Measurements from ENCODE around the gene PDLIM7. TPM values are rescaled to one million over a fixed set of nuclear protein-coding genes. Genes with fewer than 3 reads are reported as not detected.

PDLIM7 gene
- total and polyA plus RNA-seq, 2 donors: 10.8 to 61.9 TPM

- DNase-seq (ENCODE audit: low read depth in 6 of 9, low spot score in 9 of 9): no peak
- WGBS: 98% methylated on average over 13 of the region's 13 CpGs
- no peaks in the 10 kb centered on the region for H3K9me3 ChIP-seq (ENCODE audit: control insufficient read depth in 2 of 2, insufficient read depth in 1 of 2, low read length in 1 of 2)
- no peak overlapping the region for H3K27ac ChIP-seq (ENCODE audit: low read depth in 1 of 2, low read length in 1 of 2)
- H3K4me1 ChIP-seq (ENCODE audit: control insufficient read depth in 2 of 2, insufficient read depth in 2 of 2, low read length in 2 of 2): peaks cover 11% of the 10 kb centered on the region in 2 donors
- H3K36me3 ChIP-seq (ENCODE audit: control insufficient read depth in 2 of 2, insufficient read depth in 2 of 2, low read length in 1 of 2): peaks cover 56% of the 10 kb centered on the region in 2 donors
- no peaks in the 10 kb centered on the region for H3K27me3 ChIP-seq (ENCODE audit: control insufficient read depth in 2 of 2, insufficient read depth in 1 of 2, low read length in 1 of 2)
- no peak overlapping the region for H3K4me3 ChIP-seq (ENCODE audit: low read length in 2 of 2)
These were observed 22.2 kb upstream of the PDLIM7 start for GRCh38 chr5:177519463-177520235.

- WGBS: under 1% methylated on average over 96 of the region's 96 CpGs
- H3K4me1 ChIP-seq (ENCODE audit: control insufficient read depth in 2 of 2, insufficient read depth in 2 of 2, low read length in 2 of 2): peaks cover 11% of the 10 kb centered on the region in 2 donors
These were observed 19.5 kb upstream of the PDLIM7 start, which contains the start of gene DDX41 for GRCh38 chr5:177516601-177517568. Gene DDX41, minus strand, starts transcription at chr5:177516961. Its CDS starts 16 bp downstream, at chr5:177516945.

GRCh38 chr5:177515580-177515979, 18.2 kb upstream of the PDLIM7 start:
- Histone ChIP-seq H3K9me3 (ENCODE audit: control insufficient read depth in 2 of 2, insufficient read depth in 1 of 2, low read length in 1 of 2) (no peaks in the 10 kb centered on the region), H3K36me3 (ENCODE audit: control insufficient read depth in 2 of 2, insufficient read depth in 2 of 2, low read length in 1 of 2) (peaks cover 65 to 66% of the 10 kb centered on the region in 2 donors), H3K27me3 (ENCODE audit: control insufficient read depth in 2 of 2, insufficient read depth in 1 of 2, low read length in 1 of 2) (no peaks in the 10 kb centered on the region), H3K4me1 (ENCODE audit: control insufficient read depth in 2 of 2, insufficient read depth in 2 of 2, low read length in 2 of 2) (peaks cover 11 to 15% of the 10 kb centered on the region in 2 donors), H3K4me3 (ENCODE audit: low read length in 2 of 2) (peak overlapping the region; percentile 64 to 84), H3K27ac (ENCODE audit: low read depth in 1 of 2, low read length in 1 of 2) (no peak overlapping the region)
- DNase-seq (ENCODE audit: low read depth in 6 of 9, low spot score in 9 of 9): no peak
- WGBS: 88% methylated on average over 7 of the region's 7 CpGs

More at GRCh38 chr5:177516601-177517568, 19.5 kb upstream of the PDLIM7 start, which contains the start of gene DDX41:
- peak; percentile 93 to 98 (median 95) for DNase-seq (ENCODE audit: low read depth in 6 of 9, low spot score in 9 of 9)
- peaks cover 66% of the 10 kb centered on the region in 2 donors for H3K36me3 ChIP-seq (ENCODE audit: control insufficient read depth in 2 of 2, insufficient read depth in 2 of 2, low read length in 1 of 2)
- H3K27me3 ChIP-seq (ENCODE audit: control insufficient read depth in 2 of 2, insufficient read depth in 1 of 2, low read length in 1 of 2): no peaks in the 10 kb centered on the region
- H3K27ac ChIP-seq (ENCODE audit: low read depth in 1 of 2, low read length in 1 of 2): peak within 1 kb of the TSS; percentile 75 to 83
- H3K4me3 ChIP-seq (ENCODE audit: low read length in 2 of 2): peak within 1 kb of the TSS; percentile 64 to 84
- H3K9me3 ChIP-seq (ENCODE audit: control insufficient read depth in 2 of 2, insufficient read depth in 1 of 2, low read length in 1 of 2): no peaks in the 10 kb centered on the region

- Histone ChIP-seq H3K36me3 (ENCODE audit: control insufficient read depth in 2 of 2, insufficient read depth in 2 of 2, low read length in 1 of 2) (peaks cover 55 to 63% of the 10 kb centered on the region in 2 donors), H3K27ac (ENCODE audit: low read depth in 1 of 2, low read length in 1 of 2) (no peak overlapping the region)
- over 99% methylated on average over 11 of the region's 11 CpGs for WGBS
These were observed 17.1 kb upstream of the PDLIM7 start for GRCh38 chr5:177514541-177514940.

GRCh38 chr5:177513500-177513899, 16.1 kb upstream of the PDLIM7 start:
- WGBS: 99% methylated on average over 15 of the region's 15 CpGs
- Histone ChIP-seq H3K4me1 (ENCODE audit: control insufficient read depth in 2 of 2, insufficient read depth in 2 of 2, low read length in 2 of 2) (peaks cover 28 to 36% of the 10 kb centered on the region in 2 donors), H3K27ac (ENCODE audit: low read depth in 1 of 2, low read length in 1 of 2) (no peak overlapping the region), H3K4me3 (ENCODE audit: low read length in 2 of 2) (no peak overlapping the region), H3K9me3 (ENCODE audit: control insufficient read depth in 2 of 2, insufficient read depth in 1 of 2, low read length in 1 of 2) (peaks cover 0 to 3% of the 10 kb centered on the region in 2 donors), H3K27me3 (ENCODE audit: control insufficient read depth in 2 of 2, insufficient read depth in 1 of 2, low read length in 1 of 2) (no peaks in the 10 kb centered on the region), H3K36me3 (ENCODE audit: control insufficient read depth in 2 of 2, insufficient read depth in 2 of 2, low read length in 1 of 2) (peaks cover 51 to 58% of the 10 kb centered on the region in 2 donors)
- no peak for DNase-seq (ENCODE audit: low read depth in 6 of 9, low spot score in 9 of 9)

More at GRCh38 chr5:177514541-177514940, 17.1 kb upstream of the PDLIM7 start:
- Histone ChIP-seq H3K4me3 (ENCODE audit: low read length in 2 of 2) (no peak overlapping the region), H3K27me3 (ENCODE audit: control insufficient read depth in 2 of 2, insufficient read depth in 1 of 2, low read length in 1 of 2) (no peaks in the 10 kb centered on the region), H3K4me1 (ENCODE audit: control insufficient read depth in 2 of 2, insufficient read depth in 2 of 2, low read length in 2 of 2) (peaks cover 18 to 25% of the 10 kb centered on the region in 2 donors), H3K9me3 (ENCODE audit: control insufficient read depth in 2 of 2, insufficient read depth in 1 of 2, low read length in 1 of 2) (no peaks in the 10 kb centered on the region)
- no peak for DNase-seq (ENCODE audit: low read depth in 6 of 9, low spot score in 9 of 9)

GRCh38 chr5:177512736-177513380, 15.5 kb upstream of the PDLIM7 start:
- H3K36me3 ChIP-seq (ENCODE audit: control insufficient read depth in 2 of 2, insufficient read depth in 2 of 2, low read length in 1 of 2): peaks cover 51 to 58% of the 10 kb centered on the region in 2 donors
- no peak for DNase-seq (ENCODE audit: low read depth in 6 of 9, low spot score in 9 of 9)
- 97% methylated on average over 16 of the region's 16 CpGs for WGBS

GRCh38 chr5:177511796-177512675, 14.6 kb upstream of the PDLIM7 start:
- no peak for DNase-seq (ENCODE audit: low read depth in 6 of 9, low spot score in 9 of 9)
- WGBS: 98% methylated on average over 34 of the region's 34 CpGs

More at GRCh38 chr5:177512736-177513380, 15.5 kb upstream of the PDLIM7 start:
- no peaks in the 10 kb centered on the region for H3K27me3 ChIP-seq (ENCODE audit: control insufficient read depth in 2 of 2, insufficient read depth in 1 of 2, low read length in 1 of 2)
- no peak overlapping the region for H3K4me3 ChIP-seq (ENCODE audit: low read length in 2 of 2)
- peaks cover 0 to 3% of the 10 kb centered on the region in 2 donors for H3K9me3 ChIP-seq (ENCODE audit: control insufficient read depth in 2 of 2, insufficient read depth in 1 of 2, low read length in 1 of 2)
- H3K27ac ChIP-seq (ENCODE audit: low read depth in 1 of 2, low read length in 1 of 2): no peak overlapping the region
- peaks cover 28 to 42% of the 10 kb centered on the region in 2 donors for H3K4me1 ChIP-seq (ENCODE audit: control insufficient read depth in 2 of 2, insufficient read depth in 2 of 2, low read length in 2 of 2)

GRCh38 chr5:177511181-177511580, 13.8 kb upstream of the PDLIM7 start:
- Histone ChIP-seq H3K27ac (ENCODE audit: low read depth in 1 of 2, low read length in 1 of 2) (peak overlapping the region; percentile 1 to 25), H3K4me1 (ENCODE audit: control insufficient read depth in 2 of 2, insufficient read depth in 2 of 2, low read length in 2 of 2) (peaks cover 27 to 44% of the 10 kb centered on the region in 2 donors), H3K27me3 (ENCODE audit: control insufficient read depth in 2 of 2, insufficient read depth in 1 of 2, low read length in 1 of 2) (no peaks in the 10 kb centered on the region), H3K9me3 (ENCODE audit: control insufficient read depth in 2 of 2, insufficient read depth in 1 of 2, low read length in 1 of 2) (peaks cover 0 to 3% of the 10 kb centered on the region in 2 donors), H3K4me3 (ENCODE audit: low read length in 2 of 2) (no peak overlapping the region), H3K36me3 (ENCODE audit: control insufficient read depth in 2 of 2, insufficient read depth in 2 of 2, low read length in 1 of 2) (peaks cover 51 to 58% of the 10 kb centered on the region in 2 donors)
- no peak for DNase-seq (ENCODE audit: low read depth in 6 of 9, low spot score in 9 of 9)
- 96% methylated on average over 5 of the region's 5 CpGs for WGBS

More at GRCh38 chr5:177511796-177512675, 14.6 kb upstream of the PDLIM7 start:
- peaks cover 28 to 46% of the 10 kb centered on the region in 2 donors for H3K4me1 ChIP-seq (ENCODE audit: control insufficient read depth in 2 of 2, insufficient read depth in 2 of 2, low read length in 2 of 2)
- no peak overlapping the region for H3K27ac ChIP-seq (ENCODE audit: low read depth in 1 of 2, low read length in 1 of 2)
- peaks cover 0 to 3% of the 10 kb centered on the region in 2 donors for H3K9me3 ChIP-seq (ENCODE audit: control insufficient read depth in 2 of 2, insufficient read depth in 1 of 2, low read length in 1 of 2)
- H3K4me3 ChIP-seq (ENCODE audit: low read length in 2 of 2): no peak overlapping the region
- no peaks in the 10 kb centered on the region for H3K27me3 ChIP-seq (ENCODE audit: control insufficient read depth in 2 of 2, insufficient read depth in 1 of 2, low read length in 1 of 2)
- H3K36me3 ChIP-seq (ENCODE audit: control insufficient read depth in 2 of 2, insufficient read depth in 2 of 2, low read length in 1 of 2): peaks cover 51 to 58% of the 10 kb centered on the region in 2 donors

All from thymus (tissue), 11 donors.